Suppressor macrophage treated with lipopolysaccharide for 1 hour (primary cell): ENCODE measurements around the gene LYRM7.
"Not testable (repeated sequence)": the region's sequence is repeated elsewhere in the genome, so short reads cannot be mapped to it uniquely, and the experiment has no call there.

ENCODE experiments used
- DNase-seq, 3 donors: peaks; one replicate each; pipeline ENCODE4 v3.0.0-alpha.2; 2020 to 2022

LYRM7 gene

DNA sequence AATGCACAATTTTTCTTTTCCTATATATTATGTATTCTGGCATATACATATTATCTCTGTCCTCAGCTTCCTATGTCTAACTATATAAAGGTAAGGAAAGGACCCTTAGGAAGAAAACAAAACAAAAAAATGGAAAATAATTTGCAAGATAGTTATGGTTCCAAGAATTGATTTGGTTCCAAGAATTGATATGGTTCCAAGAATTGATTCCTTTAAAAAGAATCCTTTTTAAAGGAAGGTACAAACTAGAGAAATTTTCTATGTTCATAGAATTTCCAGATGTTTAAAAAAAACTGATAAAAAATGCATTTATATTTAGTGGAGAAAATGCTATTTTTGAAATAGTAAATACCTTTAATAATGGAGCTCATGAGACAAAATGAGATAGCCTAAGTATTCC, 12.1 kb downstream of the LYRM7 start:
- DNase-seq: no peak

DNA sequence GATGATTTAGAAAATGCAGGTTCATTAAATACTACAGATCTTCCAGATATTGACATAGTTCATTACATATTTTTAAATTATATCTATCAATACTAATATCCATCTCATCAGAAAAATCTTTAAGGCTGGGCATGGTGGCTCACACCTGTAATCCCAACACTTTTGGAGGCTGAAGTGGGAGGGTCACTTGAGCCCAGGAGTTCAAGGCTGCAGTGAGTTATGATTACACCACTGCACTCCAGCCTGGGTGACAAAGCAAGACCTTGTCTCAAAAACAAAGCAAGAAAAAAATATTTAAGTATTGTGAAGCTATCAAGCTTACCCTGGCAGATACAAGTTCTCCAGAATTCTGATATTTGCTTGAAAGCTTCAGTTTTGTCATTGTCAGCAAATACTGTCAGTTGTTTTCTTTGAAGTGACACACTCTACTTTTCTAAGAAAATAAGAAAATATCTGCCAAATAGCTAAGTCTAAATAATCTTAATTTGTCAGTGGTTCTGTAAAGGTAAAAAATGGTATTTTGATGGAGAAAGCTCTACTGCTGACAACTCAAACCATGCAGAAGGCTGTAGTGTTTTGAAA, 14.9 kb downstream of the LYRM7 start:
- DNase-seq: no peak

DNA sequence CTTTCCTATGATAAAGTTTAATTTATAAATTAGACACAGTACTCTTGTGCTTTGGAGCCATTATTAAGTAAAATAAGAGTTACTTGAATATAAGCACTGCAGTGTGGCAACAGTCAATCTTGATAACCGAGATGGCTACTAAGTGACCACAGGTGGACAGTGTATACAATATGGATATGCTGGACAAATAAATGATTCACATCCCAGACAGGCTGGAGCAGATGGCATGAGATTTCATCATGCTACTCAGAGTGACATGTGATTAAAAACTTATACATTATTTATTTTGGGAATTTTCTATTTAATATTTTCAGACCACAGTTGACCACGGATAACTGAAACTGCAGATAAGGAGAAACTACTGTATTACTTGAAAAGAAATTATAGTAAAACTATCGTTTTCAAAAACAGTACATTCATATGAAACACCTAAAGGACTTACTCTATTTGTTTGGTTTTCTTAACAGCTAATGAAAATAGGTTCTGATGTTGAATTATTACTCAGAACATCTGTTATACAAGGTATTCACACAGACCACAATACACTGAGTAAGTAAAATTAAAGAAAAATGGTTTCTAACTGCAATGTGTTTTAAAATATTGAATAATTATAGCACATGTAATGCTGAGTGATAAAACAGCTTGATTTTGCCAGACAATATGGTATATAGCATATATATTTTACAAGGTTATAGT, 16.0 kb downstream of the LYRM7 start:
- no peak for DNase-seq

DNA sequence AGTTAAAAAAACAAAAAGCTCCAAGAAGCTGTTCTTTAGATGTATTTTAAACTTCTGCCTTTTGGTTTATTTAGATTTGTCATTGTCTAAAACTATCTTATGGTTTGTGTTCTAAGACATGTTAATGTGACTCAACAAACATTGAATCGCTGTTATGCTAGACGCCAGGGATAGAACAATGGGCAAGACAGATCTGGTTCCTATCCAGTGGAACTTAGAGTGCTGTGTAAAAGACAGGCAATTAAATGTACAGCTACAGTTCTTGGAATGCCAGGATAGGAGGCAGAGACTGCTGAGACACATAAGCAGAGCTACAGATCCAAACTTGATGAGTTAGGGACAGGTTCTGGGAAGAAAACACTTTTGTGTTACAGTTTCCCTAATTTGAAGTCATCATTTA, 22.4 kb downstream of the LYRM7 start:
- DNase-seq: no peak

DNA sequence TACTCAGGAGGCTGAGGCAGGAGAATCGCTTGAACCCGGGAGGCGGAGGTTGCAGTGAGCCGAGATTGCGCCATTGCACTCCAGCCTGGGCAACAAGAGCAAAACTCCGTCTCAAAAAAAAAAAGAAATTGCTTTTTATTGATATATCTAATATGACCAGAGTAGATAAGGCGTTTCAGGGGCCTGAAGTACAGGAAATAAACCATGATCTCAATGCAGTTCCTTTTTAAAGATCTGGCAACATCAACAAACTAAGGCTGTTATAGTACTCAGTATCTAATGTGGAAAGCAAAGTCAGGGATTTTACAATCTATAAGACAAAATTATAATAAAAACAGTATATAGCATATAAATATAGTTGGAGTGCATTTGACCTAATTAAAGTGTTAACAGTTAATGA, 23.2 kb downstream of the LYRM7 start:
- DNase-seq: not testable (repeated sequence)

DNA sequence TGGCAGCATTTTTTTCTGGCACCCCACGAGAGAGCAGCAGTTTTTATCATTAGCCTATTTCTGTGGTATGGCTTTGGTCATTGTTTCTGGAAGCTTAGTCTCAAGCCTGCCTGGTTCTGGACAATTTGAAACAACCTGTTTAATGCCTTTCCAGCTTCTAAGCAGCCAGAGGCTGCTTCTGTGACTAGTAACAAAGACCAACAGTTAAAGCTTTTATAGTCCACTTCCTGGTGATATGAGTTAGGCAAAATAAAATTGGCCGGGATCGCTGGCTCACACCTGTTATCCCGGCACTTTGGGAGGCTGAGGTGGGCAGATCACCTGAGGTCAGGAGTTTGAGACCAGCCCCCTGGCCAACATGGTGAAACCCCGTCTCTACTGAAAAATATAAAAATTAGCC, 24.0 kb downstream of the LYRM7 start:
- DNase-seq: no peak

DNA sequence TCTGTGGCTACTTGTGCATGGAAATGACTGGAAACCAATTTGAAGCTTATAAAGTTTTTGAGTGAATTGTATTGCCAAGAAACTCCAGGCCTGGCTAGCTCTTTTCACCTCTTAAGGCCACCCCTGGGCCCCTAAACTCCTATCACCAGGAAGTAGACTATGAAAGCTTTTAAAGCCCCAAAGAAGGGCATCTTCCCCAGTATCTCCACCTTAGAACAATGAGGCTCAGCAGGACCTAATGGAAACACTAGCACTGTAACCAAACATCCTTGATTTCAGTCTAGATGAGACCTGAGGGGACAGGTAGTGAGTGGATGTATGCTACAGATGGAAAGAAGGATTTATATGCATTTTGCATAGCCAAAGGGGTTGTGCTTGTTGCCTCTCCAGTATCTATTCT, 25.0 kb downstream of the LYRM7 start:
- no peak for DNase-seq

DNA sequence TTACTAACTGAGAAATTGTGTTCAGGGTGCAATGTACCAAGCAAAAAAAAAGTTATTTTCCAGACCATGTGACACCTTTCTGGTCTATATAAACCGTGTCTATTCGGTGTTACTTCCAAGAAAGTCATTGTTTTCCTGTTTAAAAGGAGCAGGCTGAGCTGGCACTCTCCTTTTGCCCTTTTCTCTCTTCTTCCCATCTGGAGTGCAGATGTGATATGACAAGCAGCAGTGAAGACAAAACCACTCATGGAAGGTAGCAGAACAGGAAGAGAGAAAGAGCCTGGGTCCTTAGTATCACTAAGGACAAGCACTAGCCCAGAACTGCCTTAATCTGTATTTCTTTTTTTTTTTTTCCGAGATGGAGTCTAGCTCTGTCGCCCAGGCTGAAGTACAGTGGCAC, 25.6 kb downstream of the LYRM7 start:
- no peak for DNase-seq

DNA sequence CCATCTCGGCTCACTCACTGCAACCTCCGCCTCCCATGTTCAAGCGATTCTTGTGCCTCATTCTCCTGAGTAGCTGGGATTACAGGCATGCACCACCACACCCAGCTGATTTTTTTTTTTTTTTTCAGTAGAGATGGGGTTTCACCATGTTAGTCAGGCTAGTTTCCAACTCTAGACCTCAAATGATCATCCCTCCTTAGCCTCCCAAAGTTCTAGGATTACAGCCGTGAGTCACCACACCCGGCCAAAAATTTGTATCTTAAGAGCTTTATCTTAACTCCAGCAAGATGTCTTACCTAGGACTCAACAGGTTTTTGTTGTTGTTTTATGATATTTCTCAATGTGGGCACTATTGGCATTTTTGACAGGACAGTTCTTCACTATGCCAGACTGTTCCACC, 27.9 kb downstream of the LYRM7 start:
- DNase-seq: no peak

DNA sequence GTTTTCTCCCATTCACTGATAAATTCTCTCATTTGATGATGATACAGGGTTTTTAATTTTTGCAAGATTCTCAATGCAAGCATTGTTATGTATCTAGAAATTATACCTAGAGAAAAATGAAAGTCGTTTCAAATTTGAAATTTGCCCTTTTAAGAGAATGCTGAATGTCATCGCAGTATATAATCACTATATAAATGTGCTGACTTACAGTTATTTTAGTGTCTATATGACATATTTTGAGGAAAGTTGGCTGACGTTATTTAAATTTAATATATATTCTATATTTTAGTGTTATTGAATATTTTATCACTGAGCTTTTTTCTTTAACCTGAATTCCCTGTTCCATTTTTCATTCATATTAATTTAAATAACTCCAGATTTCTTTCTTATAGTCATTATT, 29.8 kb downstream of the LYRM7 start:
- no peak for DNase-seq

DNA sequence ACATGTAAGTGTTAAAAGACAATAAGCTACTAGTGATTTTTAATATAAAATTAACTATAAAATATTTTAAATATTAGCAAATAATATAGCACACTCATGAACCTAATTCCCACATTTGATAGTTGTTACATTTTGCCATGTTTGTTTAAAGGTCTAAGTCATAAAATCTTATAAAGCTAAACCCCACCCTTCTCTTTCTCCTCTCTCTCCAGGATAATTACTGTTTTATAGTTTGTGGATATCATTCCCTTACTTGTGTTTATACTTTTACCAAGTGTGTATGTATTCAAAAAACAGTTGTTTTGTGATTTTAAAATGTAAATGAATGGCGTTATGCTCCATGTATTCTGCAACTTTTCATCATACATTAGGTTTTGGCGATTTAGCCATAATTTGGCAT, 34.2 kb downstream of the LYRM7 start:
- no peak for DNase-seq

DNA sequence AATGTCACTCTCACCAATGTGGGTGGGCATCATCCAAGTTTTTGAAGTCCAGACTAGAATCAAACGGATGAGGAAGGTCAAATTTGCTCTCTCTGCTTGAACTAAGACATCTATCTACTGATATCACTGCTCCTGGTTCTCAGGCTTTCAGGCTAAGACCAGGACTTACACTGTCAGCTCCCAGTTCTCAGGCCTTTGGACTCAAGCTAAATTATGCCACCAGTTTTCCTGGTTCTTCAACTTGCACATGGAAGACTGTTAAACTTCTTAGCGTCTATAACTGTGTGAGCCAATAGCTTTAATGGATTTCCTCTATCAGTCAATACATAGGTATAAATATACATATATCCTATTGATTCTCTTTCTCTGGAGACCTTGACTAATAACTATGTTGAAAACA, 35.3 kb downstream of the LYRM7 start:
- DNase-seq: no peak

DNA sequence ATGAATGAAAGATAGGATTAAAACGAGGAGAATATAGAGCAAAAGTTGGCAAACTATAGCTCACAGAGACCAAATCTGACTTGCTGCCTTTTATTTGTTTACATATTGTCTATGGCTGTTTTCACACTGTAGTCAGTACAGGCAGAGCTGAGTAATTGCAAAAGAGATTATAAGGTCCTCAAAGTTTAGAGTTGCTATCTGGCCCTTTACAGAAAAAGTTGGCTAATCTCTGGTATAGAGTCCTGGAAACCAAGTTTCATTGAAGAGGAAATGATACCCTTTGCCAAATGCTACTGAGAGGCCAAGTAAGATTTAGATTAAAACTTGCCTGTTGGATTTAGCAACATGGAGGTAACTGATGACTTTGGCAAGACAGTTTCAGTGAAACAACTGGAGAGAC, 36.0 kb downstream of the LYRM7 start:
- no peak for DNase-seq

DNA sequence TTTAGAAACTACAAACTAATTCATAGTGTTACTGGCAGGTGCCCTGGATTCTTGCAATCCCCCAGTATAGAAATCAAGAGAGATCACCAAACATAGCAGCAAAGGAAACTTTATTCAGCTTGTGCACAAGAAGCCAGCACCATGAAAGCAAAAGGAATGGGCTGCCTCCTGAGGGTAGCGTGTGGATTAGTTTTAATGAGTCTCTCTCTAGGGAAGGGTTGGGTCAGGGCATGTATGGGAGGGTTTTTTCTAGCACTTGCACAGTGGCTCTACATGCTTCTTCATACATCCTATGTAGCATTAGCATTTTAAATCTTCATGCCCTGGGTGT, 38.4 kb downstream of the LYRM7 start:
- no peak for DNase-seq

DNA sequence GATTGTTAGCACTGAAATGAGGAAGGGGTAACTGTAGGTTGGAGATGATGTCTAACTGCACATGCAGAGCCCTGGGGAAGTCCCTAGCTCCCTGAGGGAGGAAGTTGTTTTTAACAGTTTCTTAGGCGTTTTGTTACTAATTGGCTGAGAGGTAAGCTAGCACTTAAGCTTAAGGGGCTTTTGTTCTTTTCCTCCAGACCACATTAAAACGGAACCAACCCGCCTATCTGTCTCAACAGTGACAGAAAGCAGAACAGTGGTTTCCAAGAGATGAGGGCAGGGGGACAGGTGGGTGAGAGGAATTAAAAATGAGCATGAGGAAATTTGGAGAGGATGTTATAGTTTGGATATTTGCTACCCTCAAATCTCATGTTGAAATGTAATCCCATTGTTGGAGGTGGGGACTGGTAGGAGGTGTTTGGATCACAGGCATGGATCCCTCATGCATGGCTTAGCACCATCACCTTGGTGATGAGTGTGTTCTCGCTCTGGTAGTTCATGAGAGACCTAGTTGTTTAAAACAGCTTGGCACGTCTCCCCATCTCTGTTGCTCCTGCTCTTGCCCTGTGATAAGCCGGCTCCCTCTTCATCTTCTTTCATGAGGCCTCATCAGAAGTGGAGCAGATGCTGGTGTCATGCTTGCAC, 38.9 kb downstream of the LYRM7 start:
- peak; percentile 84 to 94 (median 88) for DNase-seq

DNA sequence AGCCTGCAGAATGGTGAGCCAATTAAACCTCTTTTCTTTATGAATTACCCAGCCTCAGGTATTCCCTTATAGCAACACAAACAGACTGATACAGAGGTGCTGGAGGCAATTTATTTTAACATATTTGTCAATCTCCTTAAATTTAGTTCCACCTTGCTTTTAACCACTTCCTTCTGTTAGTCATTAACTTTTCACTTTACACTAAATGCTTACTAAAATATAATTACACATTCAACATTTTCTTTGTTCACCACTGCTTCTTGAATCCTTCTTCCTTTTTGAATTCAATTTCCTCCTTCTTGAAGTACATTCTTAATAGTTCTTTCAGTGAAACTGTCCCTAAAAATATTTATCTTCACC, 39.4 kb downstream of the LYRM7 start:
- no peak for DNase-seq

DNA sequence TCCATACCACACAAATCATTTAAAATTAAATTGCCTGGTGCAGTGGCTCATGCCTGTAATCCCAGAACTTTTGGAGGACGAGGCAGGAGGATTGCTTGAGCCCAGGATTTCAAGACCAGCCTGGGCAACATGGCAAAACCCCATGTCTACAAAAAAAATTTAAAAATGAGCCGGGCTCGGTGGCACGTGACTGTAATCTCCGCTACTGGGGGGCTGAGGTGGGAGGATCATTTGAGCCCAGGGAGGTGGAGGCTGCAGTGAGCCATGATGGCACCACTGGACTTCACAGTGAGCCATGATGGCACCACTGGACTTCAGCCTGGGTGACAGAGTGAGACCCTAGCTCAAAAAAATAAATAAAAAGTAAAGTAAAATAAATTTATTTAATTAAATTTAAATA, 40.9 kb downstream of the LYRM7 start:
- no peak for DNase-seq

DNA sequence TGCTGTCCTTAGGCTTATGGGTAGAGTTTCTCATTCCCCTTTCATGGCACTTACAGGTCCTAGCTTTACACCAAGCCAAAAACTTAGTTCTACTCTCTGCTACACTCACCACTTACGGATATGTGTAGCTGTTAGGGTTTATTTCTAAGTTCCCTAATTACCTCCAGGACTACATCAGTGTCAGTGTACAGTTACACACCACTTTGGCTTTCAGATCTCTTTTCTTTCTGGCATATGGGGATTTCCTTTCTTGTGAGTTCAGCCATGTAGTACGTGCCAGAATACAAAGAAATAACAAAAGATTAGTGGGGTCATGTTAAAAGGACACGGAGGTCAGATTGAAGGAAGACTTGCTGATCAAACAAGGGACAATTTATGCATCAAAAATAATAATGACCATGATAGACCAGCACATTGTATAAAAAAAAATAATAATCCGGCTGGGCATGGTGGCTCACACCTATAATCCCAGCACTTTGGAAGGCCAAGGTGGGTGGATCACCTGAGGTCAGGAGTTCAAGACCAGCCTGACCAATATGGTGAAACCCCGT, 41.8 kb downstream of the LYRM7 start:
- DNase-seq: peak; percentile 44 to 80 (median 78)

DNA sequence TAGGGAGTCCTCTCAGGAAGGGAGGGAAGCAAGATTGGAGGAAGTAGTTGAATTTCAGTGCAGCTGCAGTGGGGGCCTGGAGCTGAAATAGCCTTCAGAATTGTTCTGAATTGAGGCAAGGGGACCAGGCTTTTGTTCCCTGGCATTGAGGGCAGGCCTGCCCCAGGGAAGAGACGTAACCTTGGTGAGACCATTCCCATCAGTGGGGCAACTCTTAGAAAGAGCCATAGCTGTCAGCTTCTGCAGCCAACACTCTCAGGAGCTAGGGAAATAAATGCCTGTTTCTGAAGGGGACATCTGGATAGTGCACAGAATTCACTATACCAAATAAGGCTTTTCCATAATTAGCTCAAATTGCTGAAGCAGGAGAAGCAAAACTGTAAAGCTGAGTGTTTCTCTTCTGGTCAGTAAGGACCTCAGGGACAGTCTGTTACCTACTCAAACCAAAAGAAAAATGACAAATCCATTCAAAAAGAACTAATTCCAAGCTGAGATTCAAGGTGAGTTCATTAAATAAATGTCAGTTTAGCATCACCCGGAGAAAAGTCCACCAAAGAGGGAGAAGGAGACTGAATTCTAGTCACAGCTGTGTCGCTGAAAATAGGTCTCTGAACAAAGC, 44.0 kb downstream of the LYRM7 start:
- no peak for DNase-seq

DNA sequence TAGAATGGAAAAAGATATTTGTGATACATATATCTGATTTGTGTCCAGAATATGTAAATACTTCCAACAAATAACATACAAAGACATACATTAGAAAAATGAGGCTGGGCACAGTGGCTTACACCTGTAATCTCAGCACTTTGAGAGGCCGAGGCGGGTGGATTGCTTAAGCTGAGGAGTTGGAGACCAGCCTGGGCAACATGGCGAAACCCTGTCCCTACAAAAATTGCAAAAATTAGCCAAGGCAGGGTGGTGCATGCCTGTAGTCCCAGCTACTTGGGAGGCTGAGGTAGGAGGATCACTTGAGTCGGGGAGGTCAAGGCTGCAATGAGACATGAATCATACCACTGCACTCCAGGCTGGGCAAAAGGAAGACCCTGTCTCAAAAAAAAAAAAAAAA, 47.0 kb downstream of the LYRM7 start:
- no peak for DNase-seq

DNA sequence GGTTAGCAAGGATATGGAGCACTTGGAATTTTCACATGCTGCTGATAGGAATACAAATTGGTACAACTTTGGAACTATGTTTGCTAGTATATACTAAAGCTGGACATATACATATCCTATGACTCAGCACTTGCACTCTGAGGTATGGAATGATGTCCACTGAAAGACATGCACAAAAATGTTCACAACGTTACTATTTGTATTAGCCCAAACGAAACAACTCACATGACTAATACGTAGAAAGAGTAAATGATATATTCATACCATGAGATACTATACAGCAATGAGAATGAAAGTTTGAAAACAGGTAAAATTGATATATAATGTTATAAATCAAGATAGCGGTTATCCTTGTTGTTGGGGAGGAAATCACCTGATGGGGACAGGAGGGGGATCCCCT, 47.6 kb downstream of the LYRM7 start:
- DNase-seq: no peak

DNA sequence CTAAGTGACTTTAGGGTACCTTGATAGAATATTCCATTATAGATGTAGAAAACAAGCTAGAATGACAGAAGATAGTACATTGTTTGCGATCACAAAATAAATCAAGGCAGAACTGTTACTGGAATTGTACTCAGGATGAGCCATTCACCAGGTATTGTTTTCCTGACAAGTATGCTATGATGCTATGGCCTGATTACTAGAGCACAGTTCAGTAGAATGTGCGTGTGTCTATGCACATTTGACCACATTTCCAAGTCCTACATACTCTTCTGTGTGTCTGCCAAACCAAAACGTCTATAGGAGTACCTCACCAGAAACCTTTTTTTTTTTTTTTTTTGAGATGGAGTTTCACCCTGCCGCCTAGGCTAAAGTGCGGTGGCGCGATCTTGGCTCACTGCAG, 49.8 kb downstream of the LYRM7 start:
- no peak for DNase-seq

DNA sequence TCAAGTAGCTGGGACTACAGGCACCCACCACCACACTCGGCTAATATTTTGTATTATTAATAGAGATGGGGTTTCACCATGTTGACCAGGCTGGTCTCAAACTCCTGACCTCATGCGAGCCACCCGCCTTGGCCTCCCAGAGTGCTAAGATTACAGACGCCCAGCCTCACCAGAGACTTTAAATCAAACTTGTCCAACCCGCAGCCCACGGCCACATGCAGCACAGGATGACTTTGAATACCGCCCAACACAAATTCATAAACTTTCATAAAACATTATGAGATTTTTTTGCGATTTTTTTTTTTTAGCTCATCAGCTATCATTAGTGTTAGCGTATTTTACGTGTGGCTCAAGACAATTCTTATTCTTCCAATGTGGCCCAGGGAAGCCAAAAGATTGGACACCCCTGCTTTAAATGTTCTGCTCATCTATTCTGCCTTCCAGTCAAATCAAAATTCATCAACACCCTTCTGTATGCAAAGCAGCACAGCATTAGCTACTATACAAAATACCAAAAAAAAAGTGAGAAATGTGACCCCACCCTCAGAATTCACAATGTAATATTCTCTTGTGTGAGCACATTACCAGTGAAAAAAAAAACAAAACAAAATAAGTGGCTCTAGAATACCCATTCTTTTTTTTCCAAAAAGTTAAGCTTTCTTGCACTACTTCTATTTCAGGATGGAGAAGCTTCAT, 50.4 kb downstream of the LYRM7 start:
- DNase-seq: no peak

DNA sequence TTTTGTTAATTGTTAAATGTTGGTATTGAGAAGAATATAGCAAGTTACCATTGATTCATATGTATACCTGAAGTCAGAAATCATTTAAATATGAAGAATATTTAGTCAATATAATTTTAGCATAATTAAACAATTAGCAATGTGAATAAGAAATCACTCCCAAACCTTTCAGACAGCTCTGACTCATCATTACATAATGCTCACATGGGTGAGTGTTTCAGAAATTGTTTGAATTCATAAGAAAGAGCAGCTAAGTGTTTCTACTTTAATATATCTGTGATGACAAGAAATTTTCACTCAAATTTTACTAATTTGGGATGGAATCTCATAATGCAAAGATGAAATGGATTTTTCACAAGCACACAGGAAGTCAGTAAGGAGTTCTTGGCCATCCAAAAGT, 51.1 kb downstream of the LYRM7 start:
- DNase-seq: peak; percentile 57 to 83 (median 78)
